NCI-H1694 (cell line): ENCODE data around the gene NAALAD2.
"Not testable (repeated sequence)": the region's sequence is repeated elsewhere in the genome, so short reads cannot be mapped to it uniquely, and the experiment has no call there.

ENCODE experiments used
- DNase-seq: peaks from one replicate; lab custom pipeline; 2025; lab: John Stamatoyannopoulos, UW

Gene NAALAD2

GRCh38 chr11:90192869-90193582 lies 58.6 kb downstream of the NAALAD2 start:
- DNase-seq: no peak

DNA sequence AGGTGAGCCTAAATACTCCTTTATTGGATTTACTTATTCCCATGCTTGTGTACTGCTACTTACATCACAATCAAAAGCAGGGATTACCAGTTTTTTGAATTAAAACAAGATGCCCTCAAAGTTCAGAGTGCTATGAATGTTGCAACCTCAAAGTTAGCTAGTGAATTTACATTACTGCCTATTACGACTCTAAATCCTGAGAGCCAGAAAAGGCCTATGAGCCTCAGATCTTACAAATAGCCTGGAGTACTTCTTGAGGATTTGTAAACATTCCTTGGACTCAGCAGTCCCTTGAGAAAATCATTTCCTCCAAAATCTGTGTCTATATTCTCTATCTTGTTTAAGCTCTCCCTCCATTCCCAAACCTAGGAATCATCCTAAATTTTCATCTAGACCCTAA lies 62.9 kb downstream of the NAALAD2 start:
- no peak for DNase-seq

- no peak for DNase-seq
These were observed 67.9 kb downstream of the NAALAD2 start for GRCh38 chr11:90202342-90202741.

DNA sequence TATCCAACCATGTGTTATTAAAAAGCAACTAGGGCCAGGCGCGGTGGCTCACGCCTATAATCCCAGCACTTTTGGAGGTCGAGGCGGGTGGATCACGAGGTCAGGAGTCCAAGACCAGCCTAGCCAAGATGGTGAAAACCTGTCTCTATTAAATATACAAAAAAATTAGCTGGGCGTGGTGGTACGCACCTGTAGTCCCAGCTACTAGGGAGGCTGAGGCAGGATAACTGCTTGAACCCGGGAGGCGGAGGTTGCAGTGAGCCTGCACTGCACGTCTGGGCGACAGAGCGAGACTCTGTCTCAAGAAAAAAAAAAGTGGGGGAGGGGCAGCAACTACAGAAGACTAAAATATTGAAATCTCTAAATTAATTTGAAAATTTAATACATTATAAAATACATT lies 69.9 kb downstream of the NAALAD2 start:
- no peak for DNase-seq

DNA sequence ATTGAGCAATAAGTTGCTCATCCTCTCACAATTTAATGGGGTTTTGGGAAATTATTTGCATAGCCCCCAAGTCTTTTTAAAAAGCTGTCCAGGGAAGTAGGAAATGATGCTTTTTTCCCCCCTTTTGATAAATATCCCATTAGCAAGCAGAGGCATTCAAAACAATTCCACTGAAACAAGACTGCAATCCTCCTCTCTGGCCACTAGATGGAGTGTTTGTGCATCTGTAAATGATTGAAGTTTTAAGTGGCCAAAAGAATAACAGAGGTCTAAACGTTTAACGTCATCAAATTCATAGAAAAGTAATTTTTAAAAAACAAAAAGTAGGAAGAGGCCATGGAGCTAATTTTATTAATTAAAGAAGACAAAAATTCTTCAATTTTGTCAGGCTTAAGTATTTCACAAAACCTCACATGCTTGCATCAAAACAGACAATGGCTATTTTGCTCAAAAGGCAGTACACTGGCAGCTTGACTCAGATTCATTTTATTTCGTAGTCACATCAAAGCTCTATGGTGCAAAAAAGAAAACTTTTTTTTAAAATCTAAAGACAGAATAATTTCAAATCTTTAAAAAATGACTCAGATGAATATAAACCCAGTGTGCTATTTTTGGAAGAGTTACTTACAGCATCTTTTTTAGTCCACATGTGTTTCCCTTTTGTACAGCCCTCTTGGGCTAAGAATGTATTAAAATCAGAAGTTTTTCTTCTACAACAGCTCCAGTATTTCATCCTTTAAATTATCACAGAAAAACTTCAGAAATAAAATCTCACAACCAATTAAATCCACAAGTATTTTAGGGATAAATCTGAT lies 70.6 kb downstream of the NAALAD2 start:
- DNase-seq: no peak

DNA sequence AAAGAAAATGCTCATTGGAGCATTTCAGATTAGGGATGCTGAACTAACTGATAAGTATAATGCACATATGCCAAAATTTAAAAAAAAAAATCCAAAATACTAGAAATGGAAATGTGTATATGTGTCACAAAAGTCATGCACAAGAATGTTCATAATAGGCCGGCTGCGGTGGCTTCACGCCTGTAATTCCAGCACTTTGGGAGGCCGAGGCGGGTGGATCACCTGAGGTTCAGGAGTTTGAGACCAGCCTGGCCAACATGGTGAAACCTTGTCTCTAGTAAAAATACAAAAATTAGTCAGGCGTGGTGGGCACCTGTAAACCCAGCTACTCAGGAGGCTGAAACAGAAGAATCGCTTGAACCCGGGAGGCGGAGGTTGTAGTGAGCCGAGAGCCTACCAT lies 73.5 kb downstream of the NAALAD2 start:
- DNase-seq: not testable (repeated sequence)

- no peak for DNase-seq
These were observed 74.4 kb downstream of the NAALAD2 start for GRCh38 chr11:90208857-90209256.

GRCh38 chr11:90213322-90213721 lies 78.9 kb downstream of the NAALAD2 start:
- no peak for DNase-seq

DNA sequence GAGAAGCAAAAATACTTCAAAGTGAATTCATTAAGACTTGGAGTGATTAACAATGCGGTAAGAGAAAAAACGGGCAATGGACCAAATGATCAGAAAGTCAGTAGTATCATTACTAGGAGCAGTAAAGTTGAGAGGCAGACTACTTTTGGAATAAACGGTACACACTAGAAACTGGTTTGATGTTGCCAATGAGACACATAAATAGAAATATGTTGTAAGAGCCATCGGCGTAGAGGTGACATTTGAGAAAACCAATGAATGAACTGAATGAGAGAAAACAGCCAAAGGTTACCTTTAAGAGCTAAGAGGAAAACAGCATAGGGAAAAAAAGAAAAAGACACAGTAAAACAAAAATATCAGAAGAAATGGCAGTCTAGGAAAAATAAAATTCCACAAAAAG lies 82.1 kb downstream of the NAALAD2 start:
- no peak for DNase-seq

- no peak for DNase-seq
These were observed 84.1 kb downstream of the NAALAD2 start for GRCh38 chr11:90218606-90219005.

DNA sequence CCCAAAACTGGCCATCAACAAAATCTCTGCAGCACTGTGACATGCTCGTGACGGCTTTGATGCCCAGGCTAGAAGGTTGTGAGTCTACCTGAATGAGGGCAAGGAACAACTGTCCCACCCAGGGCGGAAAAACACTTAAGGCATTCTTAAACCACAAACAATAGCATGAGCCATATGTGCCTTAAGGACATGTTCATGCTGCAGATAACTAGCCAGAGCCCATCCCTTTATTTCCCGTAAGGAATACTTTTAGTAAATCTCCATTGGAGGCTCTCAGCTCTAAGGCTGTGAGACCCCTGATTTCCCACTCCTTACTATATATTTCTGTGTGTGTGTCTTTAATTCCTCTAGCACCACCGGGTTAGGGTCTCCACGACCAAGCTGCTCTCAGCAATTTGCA lies 85.0 kb downstream of the NAALAD2 start:
- DNase-seq: no peak

DNA sequence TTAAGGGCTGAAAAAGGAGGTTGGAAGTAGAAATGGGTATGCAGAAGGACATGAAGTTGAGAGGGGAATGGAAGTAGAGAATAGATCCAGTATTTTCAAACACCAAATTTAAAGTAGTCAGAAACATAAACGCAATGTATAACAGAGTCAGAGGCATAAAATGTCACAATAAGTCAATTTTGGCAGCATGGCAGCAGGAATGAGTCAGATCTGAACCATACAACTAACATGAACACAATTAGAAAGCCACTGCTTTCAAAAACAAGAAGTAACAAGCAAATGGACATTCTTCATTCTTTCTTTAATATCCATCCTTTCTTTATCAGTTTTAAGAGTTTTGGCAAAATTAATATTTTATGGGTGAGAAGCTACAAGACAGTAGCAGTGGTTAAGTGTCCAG lies 85.9 kb downstream of the NAALAD2 start:
- DNase-seq: no peak

DNA sequence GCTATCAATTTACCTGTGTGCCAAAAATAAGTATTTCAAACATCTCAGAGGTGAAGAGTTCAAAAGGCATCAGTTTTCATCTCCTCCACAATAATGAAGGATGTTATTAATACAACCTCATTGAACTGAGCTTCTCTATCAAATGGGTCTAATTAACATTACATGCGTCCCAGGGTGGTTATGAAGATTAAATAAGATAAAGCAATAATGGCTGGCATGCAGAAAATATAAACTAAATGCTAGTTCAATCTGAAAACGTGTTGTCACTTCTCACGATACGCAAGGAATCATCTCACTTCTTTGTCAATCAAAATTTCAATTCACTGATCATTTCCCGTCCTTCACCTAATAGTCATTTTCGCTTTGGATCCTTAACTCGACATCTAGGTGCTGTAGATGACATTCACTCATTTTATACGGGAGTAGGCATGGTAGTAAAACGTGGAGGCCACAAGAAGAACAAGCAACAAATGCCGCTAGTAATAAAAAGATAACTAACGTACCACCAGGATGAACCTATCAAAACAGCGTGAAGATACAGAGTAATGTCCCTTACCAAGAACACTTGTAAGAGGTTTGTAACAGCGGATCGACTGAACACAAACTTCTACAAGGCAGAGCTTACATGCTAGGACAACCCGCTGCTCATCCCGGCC lies 87.5 kb downstream of the NAALAD2 start:
- no peak for DNase-seq

DNA sequence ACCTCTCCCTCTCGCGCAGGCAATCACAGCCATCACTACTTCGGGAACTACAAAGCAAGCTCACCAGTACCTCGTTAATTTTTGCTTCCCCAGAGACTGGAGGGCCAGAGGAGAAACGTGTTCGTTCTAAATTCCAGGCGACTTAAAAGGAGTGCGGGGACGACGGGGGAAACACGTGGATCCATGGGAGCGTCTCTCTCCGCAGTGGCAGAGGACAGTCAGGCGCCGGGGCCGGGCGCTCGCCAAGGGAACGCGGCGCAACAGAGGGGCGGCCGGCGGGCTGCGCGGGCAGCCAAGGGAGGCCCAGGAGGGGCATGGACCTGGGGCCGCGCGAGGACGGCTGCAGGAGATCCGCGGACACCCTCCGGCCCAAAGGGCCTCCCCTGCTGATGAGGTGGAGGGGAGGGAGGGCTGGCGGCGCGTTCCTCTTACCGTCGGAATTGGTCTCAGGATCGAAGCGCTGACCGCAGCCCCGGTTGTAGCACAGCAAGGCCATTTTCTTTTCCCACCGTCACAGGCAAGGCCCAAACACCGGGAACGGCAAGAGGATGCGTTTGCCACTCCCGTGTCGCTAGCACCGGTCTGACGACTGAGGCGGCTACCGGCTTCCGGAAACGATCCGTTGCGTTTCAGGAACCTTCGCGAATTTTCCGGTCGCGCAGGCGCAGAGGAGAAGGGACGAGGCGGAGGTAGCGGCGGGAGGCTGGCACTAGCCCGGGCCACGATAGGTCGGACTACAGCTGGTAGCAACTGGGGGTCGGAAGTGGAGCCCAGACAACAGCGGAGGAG lies 88.2 kb downstream of the NAALAD2 start, which contains the start of gene CHORDC1:
TSS of gene CHORDC1 (minus strand) at position 591 of the 789 bp plus-strand sequence. CDS start at position 496, 95 bp downstream.
- no peak for DNase-seq

DNA sequence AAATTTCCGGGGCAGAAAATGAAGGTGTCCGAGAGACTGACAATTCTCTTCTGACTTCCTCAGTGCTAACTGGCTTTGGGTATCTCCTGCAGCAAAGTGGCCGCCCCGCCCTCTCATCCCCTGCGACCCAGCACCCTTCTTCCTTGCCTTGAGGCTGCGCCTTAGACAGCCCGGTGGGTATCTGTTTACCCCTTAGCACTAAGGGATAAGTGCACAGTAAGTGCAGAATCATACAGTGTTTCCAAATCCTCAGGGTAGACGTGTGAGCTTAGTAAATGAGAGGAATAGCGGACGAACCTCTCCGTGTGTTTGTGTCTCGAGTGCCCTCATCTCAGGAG lies 88.8 kb downstream of the NAALAD2 start:
- DNase-seq: no peak

GRCh38 chr11:90228056-90228455 lies 93.6 kb downstream of the NAALAD2 start:
- no peak for DNase-seq

- DNase-seq: no peak
These were observed 95.3 kb downstream of the NAALAD2 start for GRCh38 chr11:90229791-90230190.

- no peak for DNase-seq
These were observed 100.5 kb downstream of the NAALAD2 start for GRCh38 chr11:90234977-90235376.

GRCh38 chr11:90235526-90235925 lies 101.1 kb downstream of the NAALAD2 start:
- no peak for DNase-seq

- no peak for DNase-seq
These were observed 102.5 kb downstream of the NAALAD2 start for GRCh38 chr11:90237004-90237403.

DNA sequence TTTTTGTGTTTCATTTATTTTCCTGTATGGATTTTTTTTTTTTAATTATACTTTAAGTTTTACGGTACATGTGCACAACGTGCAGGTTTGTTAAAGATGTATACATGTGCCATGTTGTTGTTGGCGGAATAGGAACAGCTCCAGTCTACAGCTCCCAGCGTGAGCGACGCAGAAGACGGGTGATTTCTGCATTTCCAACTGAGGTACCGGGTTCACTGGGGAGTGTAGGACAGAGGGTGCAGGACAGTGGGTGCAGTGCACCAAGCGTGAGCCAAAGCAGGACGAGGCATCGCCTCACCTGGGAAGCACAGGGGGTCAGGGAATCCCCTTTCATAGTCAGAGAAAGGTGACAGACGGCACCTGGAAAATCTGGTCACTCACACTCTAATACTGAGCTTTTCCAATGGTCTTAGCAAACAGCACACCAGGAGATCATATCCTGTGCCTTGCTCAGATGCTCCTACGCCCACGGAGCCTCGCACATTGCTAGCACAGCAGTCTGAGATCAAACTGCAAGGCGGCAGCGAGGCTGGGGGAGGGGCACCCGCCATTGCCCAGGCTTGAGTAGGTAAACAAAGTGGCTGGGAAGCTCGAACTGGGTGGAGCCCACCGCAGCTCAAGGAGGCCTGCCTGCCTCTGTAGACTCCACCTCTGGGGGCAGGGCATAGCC lies 105.6 kb downstream of the NAALAD2 start:
- DNase-seq: not testable (repeated sequence)

- DNase-seq: no peak
These were observed 107.0 kb downstream of the NAALAD2 start for GRCh38 chr11:90241414-90241813.
